Measurements from ENCODE around the gene MYH16. TPM values are rescaled to one million over a fixed set of nuclear protein-coding genes. Genes with fewer than 3 reads are reported as not detected.
"Not testable (repeated sequence)": the region's sequence is repeated elsewhere in the genome, so short reads cannot be mapped to it uniquely, and the experiment has no call there.

MYH16 gene
- total RNA-seq, 1 experiment from 2014 or later = not detected

DNA sequence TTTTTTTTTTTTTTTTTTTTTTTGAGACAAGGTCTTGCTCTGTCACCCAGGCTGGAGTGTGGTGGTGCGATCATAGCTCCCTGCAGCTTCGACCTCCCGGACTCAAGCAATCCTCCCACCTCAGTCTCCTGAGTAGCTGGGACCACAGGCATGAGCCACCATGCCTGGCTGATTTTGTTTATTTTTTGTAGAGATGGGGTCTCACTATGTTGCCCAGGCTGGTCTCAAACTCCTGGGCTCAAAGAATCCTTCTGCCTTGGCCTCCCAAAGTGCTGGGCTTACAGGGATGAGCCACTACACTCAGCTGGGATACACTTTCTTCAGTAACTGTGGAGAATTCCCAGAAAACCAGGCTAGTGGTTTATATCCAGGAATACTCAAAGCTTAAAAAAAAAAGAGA is 78.0 kb downstream of the MYH16 start:
- DNase-seq (ENCODE audit: low read depth) = not testable (repeated sequence)

GRCh38 chr7:99352247-99352646 is 79.6 kb downstream of the MYH16 start:
- no peak for DNase-seq (ENCODE audit: low read depth)

GRCh38 chr7:99355098-99355497 is 82.5 kb downstream of the MYH16 start:
- DNase-seq (ENCODE audit: low read depth) = no peak

DNA sequence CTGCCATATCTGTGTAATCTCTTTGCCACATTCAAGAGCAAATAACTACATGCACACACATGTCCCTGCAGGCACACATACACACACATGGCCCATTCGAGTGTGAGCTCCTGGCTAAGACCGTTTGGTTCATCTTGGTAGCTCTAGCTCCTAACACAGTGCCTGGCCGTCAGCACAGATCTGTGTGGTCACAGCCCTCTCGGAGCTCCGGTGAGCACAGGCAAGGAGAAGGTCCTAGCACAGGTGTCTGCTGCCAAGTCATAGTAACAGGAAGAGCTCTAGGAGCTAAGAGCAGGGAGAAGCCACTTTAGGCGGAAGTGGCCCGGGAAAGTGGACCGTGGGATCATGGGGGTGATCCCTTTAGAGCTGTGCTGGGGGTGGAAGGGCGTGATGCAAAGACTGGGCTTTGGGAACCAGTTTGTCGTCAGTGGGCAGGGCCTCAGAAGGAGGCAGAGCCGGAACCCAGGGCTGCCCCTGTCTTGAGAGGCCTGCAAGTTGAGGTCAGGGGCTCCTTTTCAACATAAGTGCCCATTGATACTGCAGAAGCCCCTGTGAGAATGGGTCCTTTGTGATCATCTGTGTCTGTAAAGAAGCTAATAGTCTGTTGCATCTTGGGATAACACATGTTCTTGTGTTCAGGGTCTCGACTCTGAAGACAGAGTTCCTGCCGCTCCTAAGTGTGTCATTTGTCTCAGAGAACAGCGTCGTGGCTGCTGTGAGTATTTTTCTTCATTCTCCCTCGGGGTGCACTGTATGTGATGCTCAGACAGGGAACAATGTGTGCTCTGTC is 85.3 kb downstream of the MYH16 start:
- no peak for DNase-seq (ENCODE audit: low read depth)

DNA sequence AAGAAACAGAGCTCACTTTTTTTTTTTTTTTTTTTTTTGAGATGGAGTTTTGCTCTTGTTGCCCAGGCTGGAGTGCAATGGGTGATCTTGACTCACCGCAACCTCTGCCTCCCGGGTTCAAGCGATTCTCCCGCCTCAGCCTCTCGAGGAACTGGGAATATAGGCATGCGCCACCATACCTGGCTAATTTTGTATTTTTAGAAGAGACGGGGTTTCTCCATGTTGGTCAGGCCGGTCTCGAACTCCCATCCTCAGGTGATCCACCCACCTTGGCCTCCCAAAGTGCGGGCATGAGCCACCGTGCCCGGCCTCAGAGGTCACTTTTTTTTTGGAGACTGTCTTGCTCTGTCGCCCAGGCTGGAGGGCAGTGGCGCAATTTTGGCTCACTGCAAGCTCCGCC is 85.9 kb downstream of the MYH16 start:
- DNase-seq (ENCODE audit: low read depth) = not testable (repeated sequence)

DNA sequence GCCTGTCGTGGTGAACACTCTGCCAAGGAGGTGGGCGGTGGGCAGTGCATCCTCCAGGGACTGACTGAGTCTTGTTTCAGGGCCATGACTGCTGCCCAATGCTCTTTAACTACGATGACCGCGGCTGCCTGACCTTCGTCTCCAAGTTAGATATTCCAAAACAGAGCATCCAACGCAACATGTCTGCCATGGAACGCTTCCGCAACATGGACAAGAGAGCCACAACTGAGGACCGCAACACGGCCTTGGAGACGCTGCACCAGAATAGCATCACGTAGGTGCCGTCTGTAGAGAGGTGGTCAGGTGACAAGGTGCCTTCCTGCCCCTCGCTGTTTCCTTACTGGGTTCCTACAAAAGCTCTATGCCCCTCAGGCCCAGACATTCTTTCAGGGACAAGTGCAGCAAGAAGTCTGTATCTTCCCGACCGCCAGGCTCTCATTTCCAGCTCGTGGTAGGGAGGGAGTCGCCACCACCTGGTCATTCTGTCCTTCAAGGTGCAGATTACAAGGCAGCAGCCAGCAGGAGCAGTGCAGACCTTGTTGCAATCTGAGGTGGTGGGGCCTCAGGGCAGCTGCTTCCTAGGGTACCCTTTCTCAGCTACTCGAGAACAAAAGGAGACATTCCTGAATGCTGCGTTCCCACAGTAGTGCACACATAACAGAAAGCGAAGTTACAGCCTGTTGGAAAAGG is 87.0 kb downstream of the MYH16 start:
- no peak for DNase-seq (ENCODE audit: low read depth)

Other genes with a start within 250 kb of the MYH16 start
- gene SMURF1, start 128.7 kb upstream of the MYH16 start, total RNA-seq (2014; rRNA removed) = 17.4 and 17.5 TPM in 2 replicates
- gene KPNA7, start 64.7 kb upstream of the MYH16 start, total RNA-seq (2014; rRNA removed) = not detected in 2 replicates
- 321 and 332 TPM in 2 replicates for gene ARPC1A, start 53.1 kb downstream of the MYH16 start, total RNA-seq (2014; rRNA removed)
- gene ARPC1B, start 101.9 kb downstream of the MYH16 start, total RNA-seq (2014; rRNA removed) = 487 and 807 TPM in 2 replicates
- gene PDAP1, start 135.8 kb downstream of the MYH16 start, total RNA-seq (2014; rRNA removed) = 233 and 265 TPM in 2 replicates
- 128 and 139 TPM in 2 replicates for gene BUD31, start 136.1 kb downstream of the MYH16 start, total RNA-seq (2014; rRNA removed)
- gene PTCD1, start 166.0 kb downstream of the MYH16 start, total RNA-seq (2014; rRNA removed) = 15.0 and 19.2 TPM in 2 replicates
- gene CPSF4, start 166.1 kb downstream of the MYH16 start, total RNA-seq (2014; rRNA removed) = 69.6 and 75.0 TPM in 2 replicates
- 2,193 and 2,868 TPM in 2 replicates for gene ATP5MF, start 193.3 kb downstream of the MYH16 start, total RNA-seq (2014; rRNA removed)
- gene ZNF789, start 200.1 kb downstream of the MYH16 start, total RNA-seq (2014; rRNA removed) = 5.1 and 8.4 TPM in 2 replicates
- gene ZNF394, start 227.4 kb downstream of the MYH16 start, total RNA-seq (2014; rRNA removed) = 19.0 and 20.7 TPM in 2 replicates
- 18.7 and 22.6 TPM in 2 replicates for gene ZKSCAN5, start 231.8 kb downstream of the MYH16 start, total RNA-seq (2014; rRNA removed)

All from LHCN-M2 (cell line).